GM19099 (cell line): ENCODE results near the gene LGR6.

Experiments used
- POLR2A ChIP-seq: IDR thresholded peaks from 3 replicates; pipeline ENCODE4 v1.6.1; 2011; ENCODE audit warnings: low read depth; ENCODE audit not compliant: insufficient read length; ENCODE audit errors: extremely low read depth

LGR6 gene

DNA sequence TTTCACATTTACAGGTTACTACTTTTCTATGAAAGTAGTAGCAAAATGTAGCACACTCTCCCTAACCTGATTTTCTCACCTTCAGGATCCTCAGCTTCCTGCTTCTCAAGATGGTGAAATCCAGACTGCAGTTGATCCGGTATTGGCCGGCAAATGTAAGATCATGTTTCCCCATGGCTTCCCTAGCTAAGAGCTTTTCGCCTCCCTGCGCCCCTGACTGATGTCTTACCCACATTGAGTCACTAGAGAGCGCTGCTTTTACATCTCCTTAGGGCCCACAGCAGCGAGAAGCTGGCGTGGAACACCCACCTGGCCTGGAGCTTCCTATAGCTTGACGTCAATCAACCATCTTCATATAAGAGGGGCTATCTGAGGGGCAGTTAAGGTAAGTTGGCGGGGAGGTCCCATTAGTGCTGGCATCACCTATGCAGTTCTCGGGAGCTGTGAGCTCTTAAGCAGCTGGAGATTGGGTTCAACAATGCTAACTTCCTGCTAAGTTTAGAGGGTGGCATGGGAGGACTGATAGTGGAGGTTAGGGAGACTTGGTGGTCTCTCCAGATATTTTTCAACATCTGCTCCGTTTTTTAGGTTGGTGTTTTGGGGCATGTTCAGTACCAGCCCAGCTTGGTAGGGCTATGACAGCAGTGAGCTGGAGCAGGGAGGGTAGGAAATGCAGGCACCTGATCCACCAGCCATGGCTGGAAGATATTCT lies 38.7 kb upstream of the LGR6 start:
- TF ChIP-seq POLR2A, result no peak

DNA sequence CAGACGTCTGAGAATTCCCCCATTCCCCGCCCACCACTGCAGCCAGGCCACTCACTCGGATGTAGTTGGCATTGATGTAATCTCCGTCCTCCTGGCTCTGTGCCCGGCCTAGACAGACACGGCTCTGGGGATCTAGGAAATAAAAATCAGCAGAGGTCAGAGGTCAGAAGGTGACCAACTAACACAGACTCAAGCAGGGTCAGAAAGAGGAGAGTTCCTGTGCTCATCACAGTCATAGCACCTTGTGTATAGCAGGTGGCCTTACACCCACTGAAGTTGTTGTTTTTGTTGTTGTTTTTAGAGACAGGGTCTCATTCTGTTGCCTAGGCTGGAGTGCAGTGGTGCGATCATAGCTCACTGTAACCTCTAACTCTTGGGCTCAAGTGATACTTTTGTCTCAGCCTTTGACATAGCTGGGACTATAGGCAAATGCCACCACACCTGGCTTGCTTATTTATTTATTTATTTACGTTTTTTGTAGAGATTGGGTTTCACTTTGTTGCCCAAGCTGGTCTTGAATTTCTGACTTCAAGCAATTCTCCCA lies 38.0 kb upstream of the LGR6 start:
- no peak for TF ChIP-seq POLR2A

DNA sequence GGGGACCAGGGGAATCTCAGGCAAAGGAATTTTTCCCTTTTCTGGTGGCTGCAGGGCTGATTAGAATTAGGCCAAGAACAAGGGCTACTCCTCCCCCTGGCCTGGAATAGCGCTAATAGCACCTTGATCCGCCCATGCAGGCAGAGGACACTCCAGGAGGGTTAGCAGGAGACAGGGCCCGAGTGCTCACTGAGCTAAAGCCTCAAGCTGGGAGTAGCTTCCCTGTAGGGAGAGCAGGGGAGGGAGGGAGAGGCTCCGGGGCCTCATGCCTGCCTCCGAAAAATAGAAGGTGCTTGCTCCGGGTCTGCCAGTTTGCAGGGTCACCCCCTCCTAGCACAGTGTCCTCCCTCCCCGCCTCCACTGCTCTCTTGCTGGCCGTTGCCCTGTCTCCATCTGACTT lies 37.0 kb upstream of the LGR6 start:
- no peak for TF ChIP-seq POLR2A

DNA sequence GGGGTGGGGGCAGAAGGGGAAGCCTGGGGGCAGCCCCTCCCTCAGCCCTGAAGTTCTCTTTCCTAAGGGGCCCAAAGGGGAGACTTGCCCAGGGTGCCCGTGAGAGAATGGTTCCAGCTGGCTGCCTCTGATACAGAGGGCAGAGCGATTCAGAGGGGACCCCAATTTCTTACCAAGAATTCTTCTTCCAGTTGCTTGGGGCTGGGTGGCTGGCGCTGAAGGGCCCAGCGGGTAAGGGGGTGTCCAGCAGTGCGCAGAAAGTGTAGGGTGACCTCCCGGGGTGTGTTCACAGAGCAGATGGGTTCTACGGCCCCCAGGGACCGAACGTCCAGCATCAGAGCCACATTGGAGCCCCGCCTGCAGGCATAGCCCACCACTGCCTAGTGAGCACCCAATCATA lies 35.7 kb upstream of the LGR6 start:
- no peak for TF ChIP-seq POLR2A

DNA sequence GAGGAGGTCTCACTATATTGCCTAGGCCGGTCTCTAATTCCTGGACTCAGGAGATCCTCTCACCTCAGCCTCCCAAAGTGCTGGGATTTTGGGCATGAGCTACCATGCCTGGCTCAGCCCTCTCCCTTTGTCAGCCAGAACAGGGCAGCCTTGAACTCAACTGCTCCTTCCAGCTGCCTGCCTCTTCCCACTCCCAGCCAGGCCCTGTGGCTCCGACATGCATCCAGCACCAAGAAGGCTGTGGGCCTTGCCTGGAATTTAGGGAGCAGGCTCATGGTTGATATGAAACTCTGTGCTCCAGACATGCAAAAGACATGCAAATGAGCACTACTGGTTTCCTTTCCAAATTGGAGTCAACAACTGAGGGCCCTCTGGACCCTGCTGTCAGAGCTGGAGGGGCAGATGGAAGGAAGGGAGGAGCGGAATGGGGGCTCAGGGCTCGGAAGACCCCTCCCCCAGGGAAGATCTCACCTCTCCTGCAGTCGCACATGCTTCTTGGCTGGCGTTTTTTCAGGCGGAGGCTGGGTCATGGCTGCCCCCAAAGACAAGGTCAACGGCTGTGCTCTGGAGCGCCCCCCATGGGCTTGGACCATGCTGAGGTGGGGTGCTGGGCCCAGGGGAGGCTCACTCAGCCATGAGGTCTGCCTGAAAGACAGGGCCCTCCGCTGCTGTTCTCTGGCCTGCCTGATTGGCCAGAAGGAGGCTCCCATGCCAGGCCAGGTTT lies 34.6 kb upstream of the LGR6 start:
- TF ChIP-seq POLR2A, result peak; percentile 65

DNA sequence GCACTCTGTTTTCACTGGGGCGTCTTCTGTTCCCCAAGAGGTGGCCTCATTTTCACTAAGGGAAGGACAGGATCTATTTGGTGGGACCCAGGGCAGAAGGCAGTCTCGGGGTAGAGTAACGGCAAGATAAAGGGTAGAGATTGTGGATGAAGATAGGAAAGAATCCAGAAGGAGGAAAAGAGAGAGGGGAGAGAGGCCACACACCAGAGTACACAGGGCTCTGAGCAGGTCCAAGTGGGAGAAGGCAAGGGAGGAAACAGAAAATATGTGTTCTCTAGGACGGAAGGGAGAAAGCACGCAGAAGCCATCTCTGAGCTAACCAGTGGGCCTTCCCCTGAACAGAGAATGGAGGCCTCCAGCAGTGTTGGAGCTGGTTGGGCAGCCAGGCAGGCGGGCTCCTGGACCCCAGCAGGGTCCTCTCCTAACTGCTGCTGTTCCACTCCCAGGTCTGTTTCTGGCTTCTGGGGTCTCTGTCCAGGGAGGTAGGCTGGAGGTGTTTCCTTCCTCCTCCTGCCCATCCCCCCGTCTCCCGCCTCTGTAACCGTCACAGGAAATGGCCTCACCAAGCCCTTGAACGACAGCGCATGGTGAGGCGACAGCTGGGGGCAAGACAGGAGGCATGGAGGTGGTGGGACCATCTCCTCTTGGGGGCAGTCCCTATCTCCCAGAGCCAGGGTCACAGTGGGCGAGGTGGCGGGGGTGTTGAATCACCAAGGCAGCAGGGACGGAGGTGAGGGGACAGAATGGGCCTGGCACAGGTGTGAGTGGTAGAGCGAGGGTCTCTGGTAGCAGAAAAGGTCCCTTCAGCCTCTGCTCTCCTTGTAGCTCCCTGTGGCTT lies 33.8 kb upstream of the LGR6 start:
- TF ChIP-seq POLR2A, result peak; percentile 60

DNA sequence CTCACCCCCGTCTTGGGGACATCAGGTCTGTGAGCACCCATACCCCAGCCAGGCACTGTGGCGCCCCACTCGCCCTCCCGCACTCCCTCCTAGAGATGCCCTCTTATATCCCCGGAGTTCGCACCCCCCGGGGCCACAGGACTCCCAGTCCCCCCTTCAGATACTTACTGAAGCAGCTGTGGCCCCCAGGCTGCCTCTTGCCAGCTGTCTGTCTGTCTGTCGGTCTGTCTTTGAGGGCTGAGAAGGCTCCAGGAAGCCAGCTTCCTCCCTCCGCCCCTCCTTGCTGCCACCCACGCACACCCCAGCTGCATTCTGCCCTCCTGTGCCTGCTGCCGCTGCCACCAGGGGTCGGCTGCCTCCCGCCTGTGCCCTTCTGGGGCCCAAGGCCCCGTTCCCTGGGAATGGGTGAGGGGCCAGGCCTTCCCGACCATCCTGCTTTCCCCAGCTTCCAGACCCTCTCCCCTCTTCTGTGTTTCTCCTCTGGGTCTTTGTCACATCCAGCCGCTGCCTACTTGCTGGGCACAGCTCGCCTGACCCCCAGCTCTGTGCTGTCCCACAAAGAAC lies 33.1 kb upstream of the LGR6 start, which contains the start of gene PTPN7:
PTPN7 (minus strand) TSS at position 226 of the 564 bp plus-strand sequence. CDS start 1,200 bp downstream, outside the sequence.
- peak; percentile 62 for TF ChIP-seq POLR2A

DNA sequence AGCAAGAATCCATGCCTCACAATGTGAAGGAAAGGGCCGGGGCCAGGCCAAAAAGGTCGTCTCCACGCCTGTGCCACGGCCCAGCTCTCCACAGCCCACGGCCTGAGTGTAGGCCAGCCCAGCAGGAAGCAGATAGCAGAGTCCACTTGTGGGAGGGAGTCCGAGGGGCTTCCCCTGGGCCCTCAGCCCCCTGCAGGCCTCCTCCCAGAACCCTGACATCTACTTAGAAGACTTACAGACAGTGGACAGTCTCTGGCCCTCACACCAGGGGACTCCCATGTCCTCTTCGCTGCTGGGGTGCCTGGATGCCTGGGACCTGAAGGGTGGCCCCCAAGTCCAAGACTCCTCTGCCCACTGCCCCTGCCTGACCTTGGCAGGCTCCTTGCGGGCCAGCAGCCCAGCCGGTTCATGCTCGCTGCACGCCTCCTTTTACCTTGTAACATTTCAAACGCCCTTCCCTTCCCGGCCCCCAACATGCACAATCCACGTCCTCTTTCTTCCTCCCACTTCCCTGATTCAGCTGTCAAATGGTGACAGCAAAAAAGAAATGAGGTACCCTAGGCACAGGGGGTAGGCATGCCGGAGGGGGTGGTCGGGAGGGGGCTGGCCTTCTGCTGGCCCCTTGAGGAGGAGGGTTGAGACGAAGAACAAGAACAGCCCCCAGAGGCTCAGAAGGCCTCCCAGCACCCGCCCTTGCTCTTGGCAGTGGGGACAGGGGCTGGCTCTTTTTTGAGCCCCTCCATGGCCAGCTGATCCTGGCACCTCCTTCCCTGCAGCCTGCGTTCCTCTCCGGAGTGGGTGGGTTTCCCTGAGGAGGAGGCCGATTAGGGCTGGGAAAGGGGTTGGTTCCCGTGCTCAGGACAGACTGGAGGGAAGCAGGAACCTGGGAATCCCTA lies 32.2 kb upstream of the LGR6 start:
- peak; percentile 2 for TF ChIP-seq POLR2A

DNA sequence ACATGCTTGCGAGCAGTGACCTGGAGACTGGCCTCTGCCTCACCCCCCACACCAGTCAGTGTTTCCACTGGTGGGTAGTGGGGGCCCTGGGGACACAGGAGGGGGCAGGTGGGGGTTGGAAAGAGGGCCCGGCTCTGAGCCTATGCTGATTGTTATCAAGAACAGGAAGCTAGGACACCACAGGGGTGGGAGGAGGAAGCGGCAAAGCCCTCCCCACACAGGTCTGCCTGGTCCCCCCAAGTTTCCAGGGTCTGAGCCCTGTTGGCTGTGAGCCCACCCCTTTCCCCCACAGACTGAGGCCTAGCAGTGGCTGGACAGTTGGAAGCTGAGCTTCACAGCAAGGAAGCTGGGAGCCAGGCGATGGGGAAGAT lies 31.6 kb upstream of the LGR6 start:
- TF ChIP-seq POLR2A, result no peak

DNA sequence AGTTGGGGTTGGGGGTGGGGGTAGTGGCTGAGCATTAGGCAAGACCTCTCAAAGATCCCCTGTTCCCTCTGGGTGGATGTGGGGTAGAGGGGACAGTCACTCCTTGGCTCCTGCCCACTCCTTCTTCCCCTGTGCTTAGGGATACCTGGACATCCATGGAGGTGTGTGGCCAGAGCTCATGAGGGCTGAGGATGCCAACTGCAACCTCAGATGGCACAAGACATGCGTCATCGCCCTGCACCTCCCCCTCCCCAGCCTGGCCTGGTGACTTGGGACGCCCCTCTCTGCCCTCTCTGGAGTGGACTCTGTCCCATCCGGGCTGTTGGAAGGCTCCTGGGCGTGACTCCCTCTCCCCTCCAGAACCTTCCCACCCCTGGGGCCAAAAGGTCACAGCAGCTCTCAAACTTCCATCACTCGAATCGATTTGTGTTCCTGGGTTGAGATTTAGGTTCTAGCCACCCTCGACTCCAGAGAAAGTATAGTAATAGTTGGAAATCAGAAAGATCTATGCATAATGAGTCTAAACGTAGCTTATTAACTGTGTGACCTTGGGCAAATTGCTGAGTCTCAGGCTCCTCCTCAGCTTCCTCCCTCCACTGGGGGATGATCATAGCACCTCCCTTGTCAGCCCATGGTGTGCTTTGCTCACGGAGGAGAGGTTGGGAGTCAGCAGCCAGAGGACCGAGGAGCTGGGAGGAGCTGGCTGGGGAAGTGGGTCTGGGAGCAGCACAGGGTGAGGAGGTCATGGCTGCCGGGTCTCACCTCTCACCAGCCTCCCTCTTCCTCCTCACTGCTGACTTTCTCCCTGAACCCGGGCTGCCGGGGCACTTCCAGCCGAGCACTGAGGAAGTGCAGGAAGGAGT lies 30.9 kb upstream of the LGR6 start:
- no peak for TF ChIP-seq POLR2A

DNA sequence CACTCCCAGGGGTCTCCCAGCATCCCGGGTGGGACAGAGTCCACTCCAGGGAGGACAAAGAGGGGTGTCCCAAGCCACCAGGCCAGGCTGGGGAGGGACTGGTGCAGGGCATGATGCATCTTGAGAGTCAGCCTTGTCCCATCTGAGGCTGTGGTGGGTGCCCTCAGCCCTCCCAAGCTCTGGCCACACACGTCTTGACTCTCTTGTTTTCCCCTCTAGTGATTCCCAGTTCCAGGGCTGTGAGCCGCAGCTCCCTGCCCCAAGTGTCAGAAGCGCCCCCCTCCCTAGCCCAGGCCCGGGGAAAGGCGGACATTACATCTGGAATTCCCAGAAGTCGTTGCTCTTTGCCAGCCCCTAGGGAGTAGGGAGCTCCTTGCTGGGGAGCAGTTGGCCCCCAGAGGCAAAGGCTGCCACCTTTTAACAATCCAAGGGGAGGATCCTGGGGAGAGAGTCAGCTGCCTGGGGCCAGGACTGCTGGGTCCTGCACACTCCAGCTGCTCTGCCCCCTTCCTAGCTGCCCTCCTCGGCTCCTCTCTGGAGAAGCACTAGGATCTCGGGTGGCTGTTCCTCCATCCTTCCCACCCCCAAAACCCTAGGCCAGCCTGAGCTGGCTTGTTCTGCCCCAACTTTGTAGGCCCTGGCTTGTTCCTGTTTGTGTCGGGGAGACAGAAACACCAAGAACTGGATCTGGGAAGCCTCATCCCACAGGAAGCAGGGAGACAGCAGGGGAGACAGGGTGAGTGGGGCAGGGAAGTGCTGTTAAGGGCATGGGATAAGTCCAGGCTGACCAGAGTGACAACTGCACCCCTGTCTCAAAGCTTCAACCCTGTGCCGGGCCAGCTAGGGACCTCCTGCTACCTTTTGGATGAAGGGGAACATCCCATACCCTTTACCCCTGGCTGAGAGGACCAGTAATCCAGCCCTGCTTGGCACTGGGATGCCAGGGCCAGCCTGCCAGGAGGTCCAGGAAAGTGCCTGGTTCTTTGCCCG lies 30.0 kb upstream of the LGR6 start:
- TF ChIP-seq POLR2A, result no peak
